ENCODE results near the gene MPI.
"Not testable (repeated sequence)": the region's sequence is repeated elsewhere in the genome, so short reads cannot be mapped to it uniquely, and the experiment has no call there.

Gene MPI

DNA sequence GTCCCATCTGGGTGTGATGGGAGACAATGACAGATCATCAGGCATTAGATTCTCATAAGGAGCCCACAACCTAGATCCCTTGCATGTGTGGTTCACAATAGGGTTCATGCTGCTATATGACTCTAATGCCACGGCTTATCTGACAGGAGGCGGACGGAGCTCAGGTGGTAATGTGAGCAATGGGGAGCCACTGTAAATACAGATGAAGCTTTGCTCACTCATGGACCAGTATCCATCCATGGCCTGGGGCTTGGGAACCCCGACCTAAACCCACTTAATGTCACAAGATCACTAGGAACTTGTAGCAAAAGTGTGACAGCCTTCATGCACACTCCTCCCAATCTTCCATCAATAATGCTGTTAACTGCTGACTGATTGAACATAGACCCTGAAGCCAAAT, 18.8 kb downstream of the MPI start:
- Histone ChIP-seq H2BK12ac (ENCODE audit: low read length) (no peak overlapping the region), H3K14ac (ENCODE audit: low read length) (no peak overlapping the region), H2BK15ac (ENCODE audit: low read length) (no peak overlapping the region), H4K91ac (ENCODE audit: low read depth, low read length, poor library complexity) (no peak overlapping the region), H2BK5ac (ENCODE audit: low read length) (no peak overlapping the region), H3K36me3 (replicated peaks in 1 of 2; ENCODE audit: control insufficient read depth in 2 of 2, insufficient read depth in 2 of 2, low read length in 2 of 2) (peaks cover 20 to 40% of the 10 kb centered on the region in 2 donors), H3K79me1 (ENCODE audit: low read depth, low read length) (peaks cover 6% of the 10 kb centered on the region), H3K4me1 (ENCODE audit: control insufficient read depth in 2 of 2, insufficient read depth in 1 of 2, low read depth in 1 of 2, low read length in 2 of 2) (peaks cover 8 to 9% of the 10 kb centered on the region in 2 donors), H3K9ac (ENCODE audit: low read depth, low read length, poor library complexity) (no peak overlapping the region), H2AK5ac (ENCODE audit: low read depth, low read length) (no peak overlapping the region), H3K4me2 (ENCODE audit: insufficient read depth, low read length, poor library complexity, severe bottlenecking) (no peak overlapping the region), H3K9me3 (replicated peaks in 1 of 2; ENCODE audit: control insufficient read depth in 2 of 2, insufficient read depth in 1 of 2, low read depth in 1 of 2, low read length in 2 of 2) (no peaks in the 10 kb centered on the region), H3K18ac (ENCODE audit: low read length) (no peak overlapping the region), H3K4me3 (ENCODE audit: low read length in 2 of 2) (no peak overlapping the region), H2BK120ac (ENCODE audit: low read depth, low read length) (no peak overlapping the region), H3K23ac (ENCODE audit: low read depth, low read length, poor library complexity) (no peak overlapping the region), H3K4ac (ENCODE audit: low read length) (no peak overlapping the region), H2AFZ (ENCODE audit: low read length) (no peak overlapping the region), H3K27me3 (ENCODE audit: control insufficient read depth in 3 of 3, insufficient read depth in 3 of 3, low read depth in 1 of 3, low read length in 3 of 3) (no peaks in the 10 kb centered on the region), H3K27ac (replicated peaks; ENCODE audit: low read length) (no peak overlapping the region), H4K8ac (ENCODE audit: low read depth, low read length) (no peak overlapping the region)
- no CpG with 5 or more reads among the region's 4 CpGs for WGBS, 2 donors (ENCODE audit: extremely low coverage in 2 of 2, insufficient read length in 2 of 2, insufficient replicate concordance in 1 of 2)
- DNase-seq (ENCODE audit: low spot score): no peak

DNA sequence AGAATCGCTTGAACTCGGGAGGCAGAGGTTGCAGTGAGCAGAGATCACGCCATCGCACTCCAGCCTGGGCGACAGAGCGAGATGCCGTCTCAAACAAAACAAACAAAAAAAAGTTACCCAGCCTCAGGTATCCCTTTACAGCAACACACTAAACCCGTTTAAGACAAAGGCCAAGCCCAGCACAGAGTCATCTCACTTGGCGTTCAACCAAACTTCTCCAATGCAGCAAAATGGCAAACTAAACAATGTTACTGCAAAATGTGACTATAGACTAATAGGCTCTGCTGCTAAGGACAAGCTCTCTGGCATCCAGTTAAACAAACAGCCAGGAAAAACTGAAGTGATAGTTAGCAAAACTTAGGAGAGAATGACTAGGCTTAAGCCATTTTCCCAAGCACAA, 23.2 kb downstream of the MPI start:
- Histone ChIP-seq H3K79me1 (ENCODE audit: low read depth, low read length) (no peaks in the 10 kb centered on the region), H3K27me3 (ENCODE audit: control insufficient read depth in 3 of 3, insufficient read depth in 3 of 3, low read depth in 1 of 3, low read length in 3 of 3) (no peaks in the 10 kb centered on the region), H2AK5ac (ENCODE audit: low read depth, low read length) (no peak overlapping the region), H3K4ac (ENCODE audit: low read length) (no peak overlapping the region), H3K4me2 (ENCODE audit: insufficient read depth, low read length, poor library complexity, severe bottlenecking) (no peak overlapping the region), H3K4me1 (ENCODE audit: control insufficient read depth in 2 of 2, insufficient read depth in 1 of 2, low read depth in 1 of 2, low read length in 2 of 2) (no peaks in the 10 kb centered on the region), H4K8ac (ENCODE audit: low read depth, low read length) (no peak overlapping the region), H2BK5ac (ENCODE audit: low read length) (no peak overlapping the region), H3K4me3 (ENCODE audit: low read length in 2 of 2) (no peak overlapping the region), H3K9me3 (replicated peaks in 1 of 2; ENCODE audit: control insufficient read depth in 2 of 2, insufficient read depth in 1 of 2, low read depth in 1 of 2, low read length in 2 of 2) (no peaks in the 10 kb centered on the region), H3K27ac (replicated peaks; ENCODE audit: low read length) (no peak overlapping the region), H3K36me3 (replicated peaks in 1 of 2; ENCODE audit: control insufficient read depth in 2 of 2, insufficient read depth in 2 of 2, low read length in 2 of 2) (peaks cover 13 to 64% of the 10 kb centered on the region in 2 donors), H3K9ac (ENCODE audit: low read depth, low read length, poor library complexity) (no peak overlapping the region), H2BK15ac (ENCODE audit: low read length) (no peak overlapping the region), H3K14ac (ENCODE audit: low read length) (no peak overlapping the region), H2AFZ (ENCODE audit: low read length) (no peak overlapping the region), H2BK120ac (ENCODE audit: low read depth, low read length) (no peak overlapping the region), H4K91ac (ENCODE audit: low read depth, low read length, poor library complexity) (no peak overlapping the region), H3K23ac (ENCODE audit: low read depth, low read length, poor library complexity) (no peak overlapping the region), H3K18ac (ENCODE audit: low read length) (no peak overlapping the region), H2BK12ac (ENCODE audit: low read length) (no peak overlapping the region)
- no peak for DNase-seq (ENCODE audit: low spot score)
- WGBS, 2 donors (ENCODE audit: extremely low coverage in 2 of 2, insufficient read length in 2 of 2, insufficient replicate concordance in 1 of 2): no CpG with 5 or more reads among the region's 9 CpGs

DNA sequence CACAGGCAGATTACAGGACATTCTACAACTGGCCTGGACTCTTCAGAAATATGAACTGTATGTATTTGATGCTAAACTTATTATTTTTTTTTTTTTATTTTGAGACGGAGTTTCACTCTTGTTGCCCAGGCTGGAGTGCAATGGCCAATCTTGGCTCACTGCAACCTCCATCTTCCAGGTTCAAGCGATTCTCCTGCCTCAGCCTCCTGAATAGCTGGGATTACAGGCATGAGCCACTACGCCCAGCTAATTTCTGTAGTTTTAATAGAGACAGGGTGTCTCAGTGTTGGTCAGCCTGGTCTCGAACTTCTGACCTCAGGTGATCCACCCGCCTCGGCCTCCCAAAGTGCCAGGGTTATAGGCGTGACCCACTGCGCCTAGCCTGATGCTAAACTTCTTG, 24.0 kb downstream of the MPI start:
- H3K27ac ChIP-seq (replicated peaks; ENCODE audit: low read length); H2BK120ac ChIP-seq (ENCODE audit: low read depth, low read length); H2BK15ac ChIP-seq (ENCODE audit: low read length); H3K14ac ChIP-seq (ENCODE audit: low read length); H2BK5ac ChIP-seq (ENCODE audit: low read length); H2AFZ ChIP-seq (ENCODE audit: low read length); H3K4ac ChIP-seq (ENCODE audit: low read length); H2AK5ac ChIP-seq (ENCODE audit: low read depth, low read length); DNase-seq (ENCODE audit: low spot score); H4K91ac ChIP-seq (ENCODE audit: low read depth, low read length, poor library complexity); H3K79me1 ChIP-seq (ENCODE audit: low read depth, low read length); H3K4me2 ChIP-seq (ENCODE audit: insufficient read depth, low read length, poor library complexity, severe bottlenecking); H3K9me3 ChIP-seq (replicated peaks in 1 of 2; ENCODE audit: control insufficient read depth in 2 of 2, insufficient read depth in 1 of 2, low read depth in 1 of 2, low read length in 2 of 2); H3K9ac ChIP-seq (ENCODE audit: low read depth, low read length, poor library complexity); H3K4me1 ChIP-seq (ENCODE audit: control insufficient read depth in 2 of 2, insufficient read depth in 1 of 2, low read depth in 1 of 2, low read length in 2 of 2); H4K8ac ChIP-seq (ENCODE audit: low read depth, low read length); H3K18ac ChIP-seq (ENCODE audit: low read length); H3K4me3 ChIP-seq (ENCODE audit: low read length in 2 of 2); H3K23ac ChIP-seq (ENCODE audit: low read depth, low read length, poor library complexity); H2BK12ac ChIP-seq (ENCODE audit: low read length); H3K27me3 ChIP-seq (ENCODE audit: control insufficient read depth in 3 of 3, insufficient read depth in 3 of 3, low read depth in 1 of 3, low read length in 3 of 3): not testable (repeated sequence)
- H3K36me3 ChIP-seq (replicated peaks in 1 of 2; ENCODE audit: control insufficient read depth in 2 of 2, insufficient read depth in 2 of 2, low read length in 2 of 2): peaks cover 13 to 68% of the 10 kb centered on the region in 2 donors
- no CpG with 5 or more reads among the region's 8 CpGs for WGBS, 2 donors (ENCODE audit: extremely low coverage in 2 of 2, insufficient read length in 2 of 2, insufficient replicate concordance in 1 of 2)

DNA sequence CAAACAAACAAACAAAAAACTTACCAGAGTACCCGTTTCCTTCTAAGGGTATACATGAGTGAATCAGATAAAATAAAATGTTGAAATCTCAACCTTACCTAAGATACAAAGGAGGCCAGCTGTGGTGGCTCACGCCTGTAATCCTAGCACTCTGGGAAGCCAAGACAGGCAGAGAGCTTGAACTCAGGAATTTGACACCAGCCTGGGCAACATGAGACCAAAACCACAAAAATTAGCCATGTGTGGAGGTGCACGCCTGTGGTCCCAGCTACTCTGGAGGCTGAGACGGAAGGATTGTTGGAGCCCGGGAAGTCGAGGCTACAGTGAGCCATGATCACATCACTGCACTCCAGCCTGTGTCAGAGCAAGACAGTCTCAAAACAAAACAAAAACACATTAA, 27.8 kb downstream of the MPI start:
- Histone ChIP-seq H4K8ac (ENCODE audit: low read depth, low read length) (no peak overlapping the region), H3K23ac (ENCODE audit: low read depth, low read length, poor library complexity) (no peak overlapping the region), H3K4me3 (ENCODE audit: low read length in 2 of 2) (no peak overlapping the region), H3K18ac (ENCODE audit: low read length) (no peak overlapping the region), H2BK120ac (ENCODE audit: low read depth, low read length) (no peak overlapping the region), H3K27me3 (ENCODE audit: control insufficient read depth in 3 of 3, insufficient read depth in 3 of 3, low read depth in 1 of 3, low read length in 3 of 3) (no peaks in the 10 kb centered on the region), H3K14ac (ENCODE audit: low read length) (no peak overlapping the region), H2BK12ac (ENCODE audit: low read length) (no peak overlapping the region), H4K91ac (ENCODE audit: low read depth, low read length, poor library complexity) (no peak overlapping the region), H2AK5ac (ENCODE audit: low read depth, low read length) (no peak overlapping the region), H3K9ac (ENCODE audit: low read depth, low read length, poor library complexity) (no peak overlapping the region), H3K27ac (replicated peaks; ENCODE audit: low read length) (no peak overlapping the region), H3K9me3 (replicated peaks in 1 of 2; ENCODE audit: control insufficient read depth in 2 of 2, insufficient read depth in 1 of 2, low read depth in 1 of 2, low read length in 2 of 2) (no peaks in the 10 kb centered on the region), H2BK15ac (ENCODE audit: low read length) (no peak overlapping the region), H3K36me3 (replicated peaks in 1 of 2; ENCODE audit: control insufficient read depth in 2 of 2, insufficient read depth in 2 of 2, low read length in 2 of 2) (peaks cover 20 to 89% of the 10 kb centered on the region in 2 donors), H2AFZ (ENCODE audit: low read length) (no peak overlapping the region), H3K4me2 (ENCODE audit: insufficient read depth, low read length, poor library complexity, severe bottlenecking) (no peak overlapping the region), H3K4ac (ENCODE audit: low read length) (no peak overlapping the region), H2BK5ac (ENCODE audit: low read length) (no peak overlapping the region), H3K79me1 (ENCODE audit: low read depth, low read length) (no peaks in the 10 kb centered on the region), H3K4me1 (ENCODE audit: control insufficient read depth in 2 of 2, insufficient read depth in 1 of 2, low read depth in 1 of 2, low read length in 2 of 2) (no peaks in the 10 kb centered on the region)
- no CpG with 5 or more reads among the region's 6 CpGs for WGBS, 2 donors (ENCODE audit: extremely low coverage in 2 of 2, insufficient read length in 2 of 2, insufficient replicate concordance in 1 of 2)
- no peak for DNase-seq (ENCODE audit: low spot score)

Measured in neuronal stem cell (in vitro differentiated cells).